Cortex of kidney (tissue), 1 donor: ENCODE data around the gene FOXO3B.
"Not testable (repeated sequence)": the region's sequence is repeated elsewhere in the genome, so short reads cannot be mapped to it uniquely, and the experiment has no call there.

Experiments
- DNase-seq: peaks from one replicate; lab custom pipeline; 2025; lab: John Stamatoyannopoulos, UW

FOXO3B gene

DNA sequence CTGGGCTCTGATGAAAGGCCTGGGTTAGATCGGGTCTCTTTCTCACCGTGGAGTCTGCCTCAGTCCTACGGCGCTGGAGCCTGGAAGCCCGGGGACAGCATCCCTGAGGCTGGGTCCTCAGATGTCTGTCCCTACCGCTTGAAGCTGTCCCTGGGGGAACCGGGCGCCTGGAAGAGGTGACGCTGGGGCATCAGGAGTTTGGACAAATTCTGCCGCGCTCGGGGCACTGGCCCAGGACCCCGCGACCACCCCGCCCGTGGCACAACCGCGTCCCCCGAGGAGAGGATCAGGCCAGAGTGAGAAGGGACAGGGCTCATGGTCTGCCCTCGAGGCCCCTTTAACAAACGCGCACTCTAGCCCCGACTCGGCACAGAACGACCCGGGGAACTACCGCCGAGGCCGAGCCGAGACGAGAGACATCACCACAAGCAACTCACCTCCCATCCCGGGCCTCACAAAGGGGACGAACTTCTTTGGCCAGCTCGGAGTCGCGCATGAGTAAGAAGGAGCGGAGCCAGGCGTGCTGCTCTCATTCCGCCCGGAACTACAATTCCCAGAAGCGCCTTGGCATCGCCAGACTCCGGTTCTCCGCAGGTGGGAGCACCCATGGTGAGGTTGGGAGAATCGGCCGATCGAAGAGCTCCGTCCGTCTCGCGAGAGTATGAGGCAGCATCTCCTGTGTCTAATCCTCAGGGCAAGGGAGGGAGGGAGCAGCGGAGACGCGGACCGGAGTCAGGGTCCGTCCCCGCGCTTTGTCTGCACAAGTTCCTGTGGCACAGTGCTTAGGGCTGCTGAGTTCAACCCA is at the start of gene FOXO3B:
FOXO3B (minus strand) TSS at position 548 of the 805 bp plus-strand sequence. CDS start 663 bp downstream, outside the sequence.
- DNase-seq: not testable (repeated sequence)

- not testable (repeated sequence) for DNase-seq
Observed at GRCh38 chr17:18723509-18723908, 41.4 kb upstream of the FOXO3B start.

DNA sequence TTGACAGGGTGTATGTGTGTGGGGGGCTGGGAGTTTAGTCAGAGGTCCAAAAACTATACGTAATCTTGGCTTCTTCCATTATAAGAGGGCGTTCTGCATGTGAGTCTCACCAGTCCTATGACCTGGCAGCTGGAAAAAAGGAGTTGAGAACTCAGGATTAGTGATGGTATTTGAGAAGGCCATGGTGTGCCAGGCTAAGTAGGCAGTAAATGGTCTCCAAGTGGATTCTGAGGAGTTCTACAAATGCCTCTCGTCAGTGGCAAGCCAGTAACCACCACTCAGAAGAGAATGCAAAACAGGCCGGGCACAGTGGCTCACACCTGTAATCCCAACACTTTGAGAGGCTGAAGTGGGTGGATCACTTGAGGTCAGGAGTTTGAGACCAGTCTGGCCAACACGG is 40.5 kb upstream of the FOXO3B start:
- not testable (repeated sequence) for DNase-seq

- not testable (repeated sequence) for DNase-seq
Observed at GRCh38 chr17:18721775-18722547, 39.8 kb upstream of the FOXO3B start.

DNA sequence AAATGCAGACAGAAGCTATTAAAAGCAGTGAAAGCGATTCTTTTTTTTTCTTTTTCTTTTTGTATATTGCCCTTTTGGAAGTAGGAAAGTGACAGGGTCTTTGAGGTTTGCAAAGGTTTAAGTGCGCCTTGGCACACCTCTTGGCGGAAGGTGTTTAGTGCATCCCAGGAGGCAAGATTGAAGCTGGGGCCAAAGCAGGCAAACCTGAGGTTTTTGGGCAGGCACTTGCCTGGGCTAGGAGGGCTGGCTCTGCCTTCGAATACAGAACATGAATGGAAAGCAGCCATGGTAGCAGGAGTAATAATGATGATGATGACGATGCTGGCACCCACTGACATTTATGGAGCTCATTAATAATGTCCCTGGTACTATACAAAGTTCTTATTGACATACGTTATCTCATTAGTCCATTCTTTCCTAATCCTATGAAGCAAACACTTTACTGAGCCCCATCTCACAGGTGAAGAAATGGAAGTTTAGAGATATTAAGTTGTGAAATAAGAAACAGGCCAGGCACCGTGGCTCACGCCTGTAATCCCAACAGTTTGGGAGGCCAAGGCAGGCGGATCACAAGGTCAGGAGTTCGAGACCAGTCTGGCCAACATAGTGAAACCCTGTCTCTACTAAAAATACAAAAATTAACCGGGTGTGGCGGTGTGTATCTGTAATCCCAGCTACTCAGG is 37.5 kb upstream of the FOXO3B start:
- not testable (repeated sequence) for DNase-seq

DNA sequence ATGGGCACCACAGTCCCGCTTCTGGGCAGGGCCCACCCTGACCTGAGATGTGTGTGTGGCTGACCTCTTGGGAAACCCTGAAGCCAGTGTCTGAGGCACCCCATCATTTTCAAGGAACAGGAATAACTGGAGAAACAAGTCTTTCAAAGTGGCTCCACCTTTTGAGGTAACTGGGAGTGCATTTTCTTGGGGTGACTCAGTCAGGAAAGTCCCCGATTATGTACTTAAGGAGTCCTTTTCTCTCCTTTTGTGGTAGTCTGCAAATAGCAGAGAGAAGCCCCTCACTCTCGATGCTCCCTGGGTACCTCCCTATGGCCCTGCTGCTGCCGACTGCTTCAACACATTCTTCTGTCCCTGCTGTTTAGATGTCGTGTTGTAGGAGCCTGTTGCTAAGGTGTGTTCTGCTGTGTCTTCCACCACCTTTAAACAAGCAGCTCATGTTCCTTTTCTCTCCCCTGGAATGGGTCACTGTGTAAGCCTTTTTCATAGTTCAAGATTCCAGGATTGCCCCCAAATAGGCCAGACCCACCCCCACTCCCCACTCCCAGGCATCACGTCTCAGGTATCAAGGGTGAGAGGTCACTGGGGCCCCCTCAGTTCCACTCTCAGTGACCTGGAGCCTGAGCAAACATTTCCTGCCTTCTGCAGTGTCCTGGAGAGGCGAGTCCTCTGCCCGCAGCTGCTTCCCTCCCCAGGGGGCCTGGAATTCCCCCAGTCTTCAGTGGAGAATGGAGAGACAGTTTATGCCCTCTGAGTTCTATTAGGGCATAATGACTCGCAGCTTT is 36.7 kb upstream of the FOXO3B start:
- DNase-seq: not testable (repeated sequence)

GRCh38 chr17:18712354-18712999 is 30.4 kb upstream of the FOXO3B start:
- DNase-seq: not testable (repeated sequence)

GRCh38 chr17:18708215-18708614 is 26.1 kb upstream of the FOXO3B start:
- not testable (repeated sequence) for DNase-seq

DNA sequence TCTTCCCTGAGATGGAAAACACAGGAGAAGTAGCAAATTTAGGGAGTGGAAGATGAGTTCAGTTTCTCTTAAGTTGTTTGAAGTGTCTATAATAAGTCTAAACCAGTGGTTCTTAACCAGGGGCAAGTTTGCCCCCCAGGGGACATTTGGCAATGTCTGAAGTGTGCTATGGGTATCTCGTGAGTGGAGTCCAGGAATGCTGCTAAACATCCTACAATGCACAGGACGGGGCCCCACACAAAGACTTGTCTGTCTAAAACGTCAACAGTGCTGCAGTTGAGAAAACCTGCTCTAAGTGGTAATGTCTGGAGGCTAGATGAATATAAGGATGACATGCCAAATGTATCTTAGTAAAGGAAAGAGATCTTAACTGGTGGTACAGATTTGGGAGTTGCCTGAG is 23.8 kb upstream of the FOXO3B start:
- DNase-seq: not testable (repeated sequence)

DNA sequence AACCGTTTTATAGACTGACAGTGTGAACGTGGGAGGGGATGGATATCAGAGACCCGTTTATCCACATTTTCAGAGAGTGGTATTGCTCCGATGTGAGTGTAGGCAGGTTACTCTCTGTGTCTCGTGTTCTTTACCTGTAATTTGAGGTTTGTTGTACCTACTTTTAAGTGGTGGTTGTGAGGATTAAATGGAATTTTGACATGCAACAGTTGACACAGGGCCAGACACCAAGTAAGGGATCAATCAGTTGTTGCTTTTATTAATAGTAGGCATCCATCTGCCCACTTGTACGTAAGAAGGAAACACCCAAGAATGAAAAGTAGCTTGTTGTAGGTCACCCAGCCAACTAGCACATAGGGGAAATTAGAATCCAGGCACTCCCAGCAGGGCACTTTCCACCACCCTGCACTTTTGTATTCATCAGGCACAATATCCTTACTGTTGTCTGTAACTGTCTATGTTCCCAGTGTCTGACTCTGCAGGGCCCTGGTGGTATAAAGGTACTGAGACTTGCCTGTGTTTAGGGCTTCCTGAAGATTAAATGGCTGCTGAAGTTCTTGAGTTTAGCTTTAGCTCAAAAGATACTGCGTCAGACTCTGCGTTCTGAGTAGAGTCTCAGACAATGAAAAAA is 16.5 kb upstream of the FOXO3B start:
- DNase-seq: not testable (repeated sequence)

DNA sequence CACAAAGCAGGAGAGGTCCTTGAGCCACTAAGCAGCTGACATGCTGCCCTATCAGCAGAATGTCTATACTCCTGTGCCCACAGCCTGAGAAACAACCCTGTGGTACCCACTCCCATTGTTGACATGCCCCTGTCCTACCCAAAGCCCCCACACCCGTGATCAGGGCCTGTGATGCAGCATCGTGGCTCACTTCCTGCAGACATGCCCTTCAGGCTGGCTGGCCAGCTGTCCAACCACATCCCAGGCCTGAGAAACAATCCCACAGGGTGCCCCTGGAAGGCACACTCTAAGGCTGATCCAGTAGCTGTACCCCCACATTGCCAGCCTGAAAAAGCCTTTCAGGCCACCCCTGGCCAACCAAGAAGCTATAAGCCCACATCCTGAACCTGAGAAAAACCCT is 13.0 kb upstream of the FOXO3B start:
- not testable (repeated sequence) for DNase-seq

DNA sequence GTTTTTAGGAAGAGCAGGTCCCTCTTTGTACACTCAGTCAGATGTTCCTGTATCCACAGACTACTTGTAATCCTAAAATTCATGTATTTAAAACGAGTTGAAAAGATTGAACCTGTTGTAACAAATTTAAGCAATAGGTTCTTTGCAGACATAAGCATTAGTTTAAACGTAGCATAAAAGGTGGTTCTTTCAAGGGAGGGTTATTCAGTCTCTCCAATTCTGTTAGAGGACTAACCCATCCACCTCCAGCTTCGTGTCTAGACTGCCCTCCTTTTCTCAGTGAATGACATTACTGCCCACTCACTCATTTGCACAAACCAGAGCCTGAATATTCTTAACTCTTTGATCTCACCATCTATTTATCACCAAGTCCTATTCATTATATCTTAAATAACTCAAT is 554 bp upstream of the FOXO3B start:
- DNase-seq: not testable (repeated sequence)

- not testable (repeated sequence) for DNase-seq
Observed at GRCh38 chr17:18677381-18677780, 4.7 kb downstream of the FOXO3B start.

- DNase-seq: not testable (repeated sequence)
Observed at GRCh38 chr17:18676928-18677327, 5.2 kb downstream of the FOXO3B start.

DNA sequence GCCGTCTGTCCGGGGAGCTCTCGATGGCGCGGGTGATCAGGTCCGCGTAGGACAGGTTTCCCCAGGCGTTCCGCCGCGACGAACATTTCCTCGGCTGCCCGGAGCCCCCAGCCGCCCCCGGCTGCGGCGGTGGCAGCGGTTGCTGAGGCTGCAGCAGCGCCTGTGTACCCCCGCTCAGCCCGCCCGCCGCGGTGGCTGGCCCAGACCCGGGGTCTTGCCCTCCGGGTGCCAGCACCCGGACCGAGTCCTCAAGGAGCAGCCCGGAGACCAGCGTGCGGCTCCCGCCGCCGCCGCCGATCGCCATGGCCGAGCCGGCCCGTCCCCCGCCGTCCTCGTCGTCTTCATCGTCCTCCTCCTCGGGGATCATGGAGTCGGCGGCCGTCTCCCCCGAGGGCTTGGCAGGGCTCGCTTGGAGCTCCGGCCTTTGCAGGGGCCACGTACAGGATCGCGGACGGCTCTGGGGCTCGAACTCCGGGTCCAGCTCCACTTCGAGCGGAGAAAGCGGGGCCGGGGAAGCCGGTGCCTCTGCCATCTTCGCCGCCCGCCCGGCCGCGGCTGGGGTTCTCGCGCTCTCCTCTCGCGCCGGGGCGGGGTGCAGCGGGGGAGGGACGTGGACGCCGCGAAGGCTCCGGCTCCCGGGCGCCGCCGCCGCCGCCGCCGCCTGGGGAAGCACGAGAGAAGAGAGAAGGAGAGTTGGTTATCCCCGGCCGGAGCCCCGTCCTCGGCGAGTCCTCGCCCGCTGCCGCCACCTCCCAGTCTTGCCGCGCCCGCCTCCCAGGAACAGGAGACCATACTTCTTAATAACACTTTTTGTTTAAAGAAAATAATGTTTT is 9.5 kb downstream of the FOXO3B start:
- DNase-seq: not testable (repeated sequence)

GRCh38 chr17:18668625-18669024 is 13.5 kb downstream of the FOXO3B start:
- not testable (repeated sequence) for DNase-seq

DNA sequence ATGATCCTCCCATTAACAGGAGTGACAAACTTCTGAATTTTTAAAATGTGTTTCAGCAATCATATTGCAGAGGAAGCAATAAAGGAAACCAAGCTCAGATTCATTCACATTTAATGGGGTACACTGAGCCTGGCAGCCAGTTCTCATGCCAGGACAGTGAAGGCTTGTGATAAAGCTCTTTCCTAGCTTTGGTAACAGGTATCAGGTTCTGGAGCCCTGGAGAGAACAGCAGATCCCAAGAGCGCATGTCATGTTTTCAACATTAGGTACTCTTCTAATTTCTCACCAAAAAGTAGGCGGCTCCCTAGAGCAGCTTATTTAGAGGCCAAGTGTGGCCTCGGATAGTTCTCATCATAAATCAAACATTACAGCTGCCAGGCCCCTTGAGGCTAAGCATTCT is 14.6 kb downstream of the FOXO3B start:
- not testable (repeated sequence) for DNase-seq

- DNase-seq: not testable (repeated sequence)
Observed at GRCh38 chr17:18666326-18666725, 15.8 kb downstream of the FOXO3B start.

GRCh38 chr17:18661924-18662624 is 20.0 kb downstream of the FOXO3B start:
- not testable (repeated sequence) for DNase-seq
